H9 (cell line): ENCODE results near the gene MAPK11. TPM values are rescaled to one million over a fixed set of nuclear protein-coding genes. Genes with fewer than 3 reads are reported as not detected.

Experiments used
- DNase-seq: peaks from one replicate; pipeline ENCODE4 v3.0.0-alpha.2; 2017
- H2AFZ ChIP-seq: one replicate; pipeline ENCODE4 v1.6.1; 2013; ENCODE audit warnings: mild to moderate bottlenecking, low read length, control low read depth, moderate library complexity
- H2AK5ac ChIP-seq: 2 replicates; pipeline ENCODE4 v1.6.1; 2013; ENCODE audit warnings: low read length, control low read depth, mixed read lengths; ENCODE audit not compliant: insufficient read length
- H2BK120ac ChIP-seq: one replicate; pipeline ENCODE4 v1.6.1; 2013; ENCODE audit warnings: low read depth, mild to moderate bottlenecking, low read length, control low read depth, inconsistent platforms; ENCODE audit not compliant: poor library complexity, severe bottlenecking
- H2BK12ac ChIP-seq: 2 replicates; pipeline ENCODE4 v1.6.1; 2013; ENCODE audit warnings: low read length, control low read depth, mixed read lengths, low read depth; ENCODE audit not compliant: insufficient read length
- H2BK15ac ChIP-seq: 2 replicates; pipeline ENCODE4 v1.6.1; 2013; ENCODE audit warnings: low read depth, low read length, control low read depth
- H2BK20ac ChIP-seq: one replicate; pipeline ENCODE4 v1.6.1; 2013; ENCODE audit warnings: low read depth, mild to moderate bottlenecking, low read length, control low read depth, inconsistent platforms; ENCODE audit not compliant: poor library complexity, severe bottlenecking
- H2BK5ac ChIP-seq: 2 replicates; pipeline ENCODE4 v1.6.1; 2013; ENCODE audit warnings: low read length, control low read depth, mixed read lengths; ENCODE audit not compliant: insufficient read length
- H3K14ac ChIP-seq: 2 replicates; pipeline ENCODE4 v1.6.1; 2013; ENCODE audit warnings: low read length, control low read depth; ENCODE audit not compliant: insufficient read depth
- H3K18ac ChIP-seq: 2 replicates; pipeline ENCODE4 v1.6.1; 2013; ENCODE audit warnings: low read depth, mild to moderate bottlenecking, mixed read lengths, low read length, control low read depth; ENCODE audit not compliant: insufficient read length
- H3K23ac ChIP-seq: 2 replicates; pipeline ENCODE4 v1.6.1; 2013; ENCODE audit warnings: low read length, control low read depth, mixed read lengths, low read depth; ENCODE audit not compliant: insufficient read length
- H3K23me2 ChIP-seq: 2 replicates; pipeline ENCODE4 v1.6.1; 2013; ENCODE audit warnings: low read depth, mild to moderate bottlenecking, mixed read lengths, low read length, control low read depth; ENCODE audit not compliant: insufficient read length, poor library complexity, severe bottlenecking
- H3K27ac ChIP-seq: 2 replicates; pipeline ENCODE4 v1.5.1; 2013; ENCODE audit warnings: low read length, control low read depth, mixed read lengths, low read depth; ENCODE audit not compliant: insufficient read length
- H3K27me3 ChIP-seq: 2 replicates; pipeline ENCODE4 v1.6.1; 2013; ENCODE audit warnings: low read length, control low read depth, inconsistent platforms; ENCODE audit not compliant: insufficient read depth
- H3K4ac ChIP-seq: 2 replicates; pipeline ENCODE4 v1.6.1; 2013; ENCODE audit warnings: low read depth, mild to moderate bottlenecking, control low read depth, inconsistent platforms, low read length, moderate library complexity
- H3K4me1 ChIP-seq: 2 replicates; pipeline ENCODE4 v1.6.1; 2013; ENCODE audit warnings: low read length, control low read depth, inconsistent platforms; ENCODE audit not compliant: insufficient read depth
- H3K4me2 ChIP-seq: 2 replicates; pipeline ENCODE4 v1.6.1; 2013; ENCODE audit warnings: low read length, control low read depth, mixed read lengths; ENCODE audit not compliant: insufficient read length, insufficient read depth
- H3K56ac ChIP-seq: 2 replicates; pipeline ENCODE4 v1.6.1; 2013; ENCODE audit warnings: low read depth, mild to moderate bottlenecking, mixed read lengths, low read length, control low read depth; ENCODE audit not compliant: insufficient read length
- H3K79me1 ChIP-seq: 2 replicates; pipeline ENCODE4 v1.6.1; 2013; ENCODE audit warnings: low read depth, mild to moderate bottlenecking, moderate library complexity, low read length, control low read depth, inconsistent platforms; ENCODE audit not compliant: insufficient read depth, poor library complexity, severe bottlenecking
- H3K79me2 ChIP-seq: 2 replicates; pipeline ENCODE4 v1.6.1; 2013; ENCODE audit warnings: low read length, control low read depth, inconsistent platforms; ENCODE audit not compliant: insufficient read depth
- H3K9ac ChIP-seq: 2 replicates; pipeline ENCODE4 v1.6.1; 2013; ENCODE audit warnings: low read length, control low read depth, mixed read lengths; ENCODE audit not compliant: insufficient read length; ENCODE audit errors: extremely low read depth
- H3K9me3 ChIP-seq: one replicate; pipeline ENCODE4 v1.6.1; 2013; ENCODE audit warnings: low read depth, low read length, inconsistent platforms; ENCODE audit not compliant: control insufficient read depth
- H3T11ph ChIP-seq: one replicate; pipeline ENCODE4 v1.6.1; 2013; ENCODE audit warnings: mild to moderate bottlenecking, low read length, control low read depth, inconsistent platforms
- H4K20me1 ChIP-seq: one replicate; pipeline ENCODE4 v1.6.1; 2013; ENCODE audit not compliant: control insufficient read depth, insufficient read length, insufficient read depth
- H4K5ac ChIP-seq: 2 replicates; pipeline ENCODE4 v1.6.1; 2013; ENCODE audit warnings: low read depth, mild to moderate bottlenecking, mixed read lengths, low read length, control low read depth; ENCODE audit not compliant: insufficient read length
- H4K8ac ChIP-seq: replicated peaks from 2 replicates; pipeline ENCODE4 v1.6.1; 2013; ENCODE audit warnings: low read length, control low read depth, mixed read lengths, low read depth; ENCODE audit not compliant: insufficient read length
- H4K91ac ChIP-seq: 2 replicates; pipeline ENCODE4 v1.6.1; 2013; ENCODE audit warnings: low read depth, mild to moderate bottlenecking, moderate library complexity, mixed read lengths, low read length, control low read depth; ENCODE audit not compliant: insufficient read length
- H3K27ac Mint-ChIP-seq, 3 experiments: 2 replicates in 2 of 3; 3 replicates in 1 of 3; pipeline ENCODE4 v1.8.0; 2020 to 2021; ENCODE audit warnings: mixed read lengths in 3 of 3, mild to moderate bottlenecking in 1 of 3, moderate library complexity in 1 of 3
- H3K27me3 Mint-ChIP-seq: 2 replicates; pipeline ENCODE4 v1.8.0; 2021; ENCODE audit warnings: low read depth, mild to moderate bottlenecking, moderate library complexity, mixed read lengths
- H3K36me3 Mint-ChIP-seq, 3 experiments: 2 replicates in 2 of 3; 3 replicates in 1 of 3; pipeline ENCODE4 v1.8.0; 2020 to 2021; ENCODE audit warnings: low read depth in 3 of 3, mixed read lengths in 3 of 3; ENCODE audit not compliant: insufficient read depth in 1 of 3
- H3K4me1 Mint-ChIP-seq, 2 experiments: 2 replicates each; pipeline ENCODE4 v1.8.0; 2020; ENCODE audit warnings: mixed read lengths in 2 of 2
- H3K4me3 Mint-ChIP-seq, 2 experiments: 2 replicates in 1 of 2; 3 replicates in 1 of 2; pipeline ENCODE4 v1.8.0; 2020 to 2021; ENCODE audit warnings: mild to moderate bottlenecking in 2 of 2, mixed read lengths in 2 of 2, moderate library complexity in 1 of 2
- H3K9me3 Mint-ChIP-seq, 2 experiments: 2 replicates in 1 of 2; 3 replicates in 1 of 2; pipeline ENCODE4 v1.8.0; 2020; ENCODE audit warnings: mild to moderate bottlenecking in 2 of 2, mixed read lengths in 2 of 2, moderate library complexity in 1 of 2
- WGBS: extraction: QIAGEN DNeasy Blood & Tissue Kit; methylation state at CpG from one replicate; pipeline ENCODE4 v1.1.7; 2013; ENCODE audit warnings: missing lambda C conversion rate, low lambda C conversion rate, mixed read lengths; ENCODE audit not compliant: insufficient read length; ENCODE audit errors: extremely low coverage; 5-methylcytosine and 5-hydroxymethylcytosine counted together
- long read RNA-seq: library from polyadenylated mRNA; unstranded; transcript quantifications from one replicate; pipeline ENCODE4 v2.0.0, GENCODE V29; 2020
- total RNA-seq: library from RNA; stranded (reverse); gene quantifications from 2 replicates; pipeline ENCODE4 v1.2.1, GENCODE V29; 2021
- TF ChIP-seq, protein P1 (sequence below): fragments of 200-600 bp; sonication (generic); conservative IDR thresholded peaks from 3 replicates; pipeline ENCODE4 v1.8.0; 2021; ENCODE audit warnings: antibody characterized with exemption, mild to moderate bottlenecking

Gene MAPK11
- 1.5 and 2.1 TPM in 2 replicates for total RNA-seq
- long read RNA-seq = 0 reads

DNA sequence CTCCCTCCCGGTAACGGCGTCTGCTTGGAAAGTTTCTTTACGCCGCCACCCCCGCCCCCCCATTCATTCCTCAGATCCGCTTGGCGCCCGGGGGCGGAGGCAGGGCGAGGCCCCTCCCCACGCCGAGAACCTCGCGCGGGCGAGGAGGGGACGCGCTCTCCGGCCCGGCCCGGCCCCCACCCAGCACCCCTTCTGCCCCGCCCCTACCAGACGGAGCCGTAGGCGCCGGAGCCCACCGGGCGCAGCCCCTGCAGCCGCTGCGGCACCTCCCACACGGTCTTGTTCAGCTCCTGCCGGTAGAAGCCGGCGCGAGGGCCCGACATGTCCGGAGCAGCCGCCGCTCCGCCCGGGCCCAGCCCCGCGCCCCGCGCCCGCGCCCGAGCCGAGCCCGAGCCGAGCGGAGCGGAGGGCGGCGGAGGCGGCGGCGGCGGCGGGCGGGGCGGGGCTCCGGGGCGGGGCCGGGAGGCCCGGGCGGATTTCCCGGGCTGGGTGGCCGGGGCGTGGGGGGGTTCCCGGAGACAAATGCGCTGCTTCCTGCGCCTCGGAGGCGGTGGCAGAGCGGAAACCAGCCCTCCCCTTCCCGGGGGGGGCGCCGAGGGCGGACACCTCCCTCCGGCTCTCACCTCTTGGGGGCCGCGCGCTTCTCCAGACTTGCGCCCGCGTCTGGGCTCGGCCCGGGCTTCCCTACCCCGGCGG, at the start of gene MAPK11:
TSS of gene MAPK11 (minus strand) at position 411 of the 696 bp plus-strand sequence. CDS start at position 323, 88 bp downstream.
- peaks cover 5% of the 10 kb centered on the region for H3K23me2 ChIP-seq
- H3T11ph ChIP-seq = no peak within 1 kb of the TSS
- H3K56ac ChIP-seq = no peak within 1 kb of the TSS
- H3K27ac ChIP-seq = no peak within 1 kb of the TSS
- no peaks in the 10 kb centered on the region for H3K4me1 ChIP-seq
- H4K91ac ChIP-seq = no peak within 1 kb of the TSS
- no peak within 1 kb of the TSS for H4K5ac ChIP-seq
- Mint-ChIP-seq H3K27ac (no peak within 1 kb of the TSS), H3K4me3 (peak within 1 kb of the TSS; percentile 52 to 74), H3K27me3 (peaks cover 62% of the 10 kb centered on the region), H3K36me3 (peaks cover 3 to 11% (median 7%) of the 10 kb centered on the region in 3 experiments; a peak in 6 of 7 replicates), H3K4me1 (peaks cover 2 to 12% of the 10 kb centered on the region in 2 experiments; a peak in 3 of 4 replicates), H3K9me3 (peaks cover 2 to 3% of the 10 kb centered on the region in 2 experiments; a peak in 2 of 5 replicates)
- H2BK5ac ChIP-seq = no peak within 1 kb of the TSS
- no peak within 1 kb of the TSS for H2AK5ac ChIP-seq
- no peak within 1 kb of the TSS for H2BK12ac ChIP-seq
- no peak within 1 kb of the TSS for H3K4ac ChIP-seq
- H3K18ac ChIP-seq = no peak within 1 kb of the TSS
- peak within 1 kb of the TSS; percentile 38 for H3K4me2 ChIP-seq
- no peak within 1 kb of the TSS for H3K9ac ChIP-seq
- no CpG with 5 or more reads among the region's 92 CpGs for WGBS
- TF ChIP-seq, protein P1, sequence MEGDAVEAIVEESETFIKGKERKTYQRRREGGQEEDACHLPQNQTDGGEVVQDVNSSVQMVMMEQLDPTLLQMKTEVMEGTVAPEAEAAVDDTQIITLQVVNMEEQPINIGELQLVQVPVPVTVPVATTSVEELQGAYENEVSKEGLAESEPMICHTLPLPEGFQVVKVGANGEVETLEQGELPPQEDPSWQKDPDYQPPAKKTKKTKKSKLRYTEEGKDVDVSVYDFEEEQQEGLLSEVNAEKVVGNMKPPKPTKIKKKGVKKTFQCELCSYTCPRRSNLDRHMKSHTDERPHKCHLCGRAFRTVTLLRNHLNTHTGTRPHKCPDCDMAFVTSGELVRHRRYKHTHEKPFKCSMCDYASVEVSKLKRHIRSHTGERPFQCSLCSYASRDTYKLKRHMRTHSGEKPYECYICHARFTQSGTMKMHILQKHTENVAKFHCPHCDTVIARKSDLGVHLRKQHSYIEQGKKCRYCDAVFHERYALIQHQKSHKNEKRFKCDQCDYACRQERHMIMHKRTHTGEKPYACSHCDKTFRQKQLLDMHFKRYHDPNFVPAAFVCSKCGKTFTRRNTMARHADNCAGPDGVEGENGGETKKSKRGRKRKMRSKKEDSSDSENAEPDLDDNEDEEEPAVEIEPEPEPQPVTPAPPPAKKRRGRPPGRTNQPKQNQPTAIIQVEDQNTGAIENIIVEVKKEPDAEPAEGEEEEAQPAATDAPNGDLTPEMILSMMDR = no peak
- no peak within 1 kb of the TSS for H2BK120ac ChIP-seq
- H4K20me1 ChIP-seq = no peaks in the 10 kb centered on the region
- DNase-seq = no peak
- H2BK15ac ChIP-seq = no peak within 1 kb of the TSS
- no peaks in the 10 kb centered on the region for H3K79me2 ChIP-seq
- H2BK20ac ChIP-seq = no peak within 1 kb of the TSS
- no peak within 1 kb of the TSS for H4K8ac ChIP-seq
- no peak within 1 kb of the TSS for H3K14ac ChIP-seq
- H3K23ac ChIP-seq = no peak within 1 kb of the TSS
- H3K9me3 ChIP-seq = no peaks in the 10 kb centered on the region
- no peak within 1 kb of the TSS for H2AFZ ChIP-seq
- H3K27me3 ChIP-seq = peaks cover 15% of the 10 kb centered on the region; the same call in 1 of the 2 replicates
- H3K79me1 ChIP-seq = no peaks in the 10 kb centered on the region
